ENCODE results near the gene SLC1A7.
A peak's percentile ranks its signal among the peaks of the same experiment; 100 is the strongest.

The SLC1A7 gene

GRCh38 chr1:53060579-53060978, 81.9 kb downstream of the SLC1A7 start:
- DNase-seq, result no peak

GRCh38 chr1:53057127-53057526, 85.3 kb downstream of the SLC1A7 start:
- DNase-seq, result peak; percentile 66

- DNase-seq, result no peak
Measured at GRCh38 chr1:53051676-53052075, 90.8 kb downstream of the SLC1A7 start.

GRCh38 chr1:53050310-53050709, 92.1 kb downstream of the SLC1A7 start:
- DNase-seq, result no peak

- no peak for DNase-seq
Measured at GRCh38 chr1:53049574-53049967, 92.9 kb downstream of the SLC1A7 start.

- no peak for DNase-seq
Measured at GRCh38 chr1:53048960-53049573, 93.4 kb downstream of the SLC1A7 start.

GRCh38 chr1:53047737-53048736, 94.4 kb downstream of the SLC1A7 start:
- no peak for DNase-seq

- DNase-seq, result no peak
Measured at GRCh38 chr1:53046930-53047329, 95.5 kb downstream of the SLC1A7 start.

- no peak for DNase-seq
Measured at GRCh38 chr1:53044926-53045325, 97.5 kb downstream of the SLC1A7 start.

- no peak for DNase-seq
Measured at GRCh38 chr1:53043271-53043670, 99.2 kb downstream of the SLC1A7 start.

GRCh38 chr1:53038566-53038965, 103.9 kb downstream of the SLC1A7 start:
- DNase-seq, result no peak

All from DMS 273 treated with DMSO at 0.1 percent for 48 hours (cell line).